ENCODE results near the gene NEU1. TPM values are rescaled to one million over a fixed set of nuclear protein-coding genes. Genes with fewer than 3 reads are reported as not detected.
"Not testable (repeated sequence)": the region's sequence is repeated elsewhere in the genome, so short reads cannot be mapped to it uniquely, and the experiment has no call there.

The NEU1 gene
- total RNA-seq: 1 to 10 TPM; 8.7 to 9.8 TPM

DNA sequence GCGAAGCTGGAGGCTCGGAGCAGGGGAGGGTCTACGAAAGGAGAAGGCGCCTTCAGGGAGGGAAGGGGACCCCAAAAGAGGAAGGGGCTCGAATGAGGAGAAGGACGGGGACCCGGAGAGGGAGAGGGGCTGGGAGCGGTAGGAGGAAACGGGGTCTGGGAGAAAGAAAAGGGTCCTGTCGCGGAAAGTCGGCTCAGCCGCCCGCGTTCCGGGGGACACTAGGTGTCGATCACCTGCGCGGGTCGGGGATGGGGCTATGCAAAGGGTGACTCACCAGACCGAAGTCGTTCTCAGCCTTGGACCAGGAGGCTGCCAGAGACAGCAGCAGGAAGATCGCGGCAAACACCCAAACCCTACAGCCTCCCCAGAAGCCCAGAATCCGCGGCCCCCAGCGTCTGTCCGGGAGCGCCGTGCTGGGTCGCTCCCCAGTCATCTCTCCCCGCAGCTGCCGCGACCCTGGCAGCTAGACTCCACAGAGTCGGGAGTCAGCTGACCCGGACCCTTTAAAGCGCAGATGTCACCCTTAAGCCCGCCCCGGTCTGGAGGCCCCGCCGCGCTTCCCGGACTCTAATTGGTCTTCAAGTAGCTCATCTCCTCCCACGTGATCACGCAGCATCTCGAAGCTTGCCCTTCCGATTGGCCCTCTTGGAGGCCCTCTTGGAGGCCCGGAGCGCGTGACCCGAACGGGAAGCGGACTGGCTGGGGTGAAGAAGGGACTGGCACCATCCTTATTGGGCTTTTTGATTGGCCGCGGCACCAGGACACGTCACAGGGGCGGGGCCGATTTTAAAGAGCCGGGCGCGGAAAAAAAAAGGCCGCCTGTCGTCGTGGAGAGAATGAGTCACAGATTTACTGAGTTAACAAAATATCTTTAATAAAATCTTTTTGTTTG is at the start of gene NEU1:
TSS of gene NEU1 (minus strand) at position 478 of the 892 bp plus-strand sequence. CDS start at position 433, 45 bp downstream.
- TF ChIP-seq, protein P1, sequence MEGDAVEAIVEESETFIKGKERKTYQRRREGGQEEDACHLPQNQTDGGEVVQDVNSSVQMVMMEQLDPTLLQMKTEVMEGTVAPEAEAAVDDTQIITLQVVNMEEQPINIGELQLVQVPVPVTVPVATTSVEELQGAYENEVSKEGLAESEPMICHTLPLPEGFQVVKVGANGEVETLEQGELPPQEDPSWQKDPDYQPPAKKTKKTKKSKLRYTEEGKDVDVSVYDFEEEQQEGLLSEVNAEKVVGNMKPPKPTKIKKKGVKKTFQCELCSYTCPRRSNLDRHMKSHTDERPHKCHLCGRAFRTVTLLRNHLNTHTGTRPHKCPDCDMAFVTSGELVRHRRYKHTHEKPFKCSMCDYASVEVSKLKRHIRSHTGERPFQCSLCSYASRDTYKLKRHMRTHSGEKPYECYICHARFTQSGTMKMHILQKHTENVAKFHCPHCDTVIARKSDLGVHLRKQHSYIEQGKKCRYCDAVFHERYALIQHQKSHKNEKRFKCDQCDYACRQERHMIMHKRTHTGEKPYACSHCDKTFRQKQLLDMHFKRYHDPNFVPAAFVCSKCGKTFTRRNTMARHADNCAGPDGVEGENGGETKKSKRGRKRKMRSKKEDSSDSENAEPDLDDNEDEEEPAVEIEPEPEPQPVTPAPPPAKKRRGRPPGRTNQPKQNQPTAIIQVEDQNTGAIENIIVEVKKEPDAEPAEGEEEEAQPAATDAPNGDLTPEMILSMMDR (IDR thresholded peaks at IDR 0.05): no peak
- intact Hi-C loops (cut with micrococcal nuclease): no loop called here
- Mint-ChIP-seq H3K27me3 (no peaks in the 10 kb centered on the region), H3K4me1 (ENCODE audit: low read depth) (peaks cover 20% of the 10 kb centered on the region), H3K27ac (peak within 1 kb of the TSS; percentile 90), H3K36me3 (ENCODE audit: low read depth) (peaks cover 4% of the 10 kb centered on the region), H3K9me3 (no peaks in the 10 kb centered on the region), H3K4me3 (peak within 1 kb of the TSS; percentile 84)
- DNase-seq (peak; percentile 100), ATAC-seq (peak; percentile 96)
- ChIA-PET CTCF (interaction anchor here (1.2 to 2.0 kb wide), 7 partner anchors 18 to 93 kb away, joined by 3 to 14 read pairs (median 5); partner anchors contain the start of gene EHMT2), POLR2A (interaction anchor here (0.6 to 4.4 kb wide), 10 partner anchors 12 to 966 kb away, joined by 3 to 42 read pairs (median 4); partner anchors contain the start of genes GPANK1 and HSPA1B)

DNA sequence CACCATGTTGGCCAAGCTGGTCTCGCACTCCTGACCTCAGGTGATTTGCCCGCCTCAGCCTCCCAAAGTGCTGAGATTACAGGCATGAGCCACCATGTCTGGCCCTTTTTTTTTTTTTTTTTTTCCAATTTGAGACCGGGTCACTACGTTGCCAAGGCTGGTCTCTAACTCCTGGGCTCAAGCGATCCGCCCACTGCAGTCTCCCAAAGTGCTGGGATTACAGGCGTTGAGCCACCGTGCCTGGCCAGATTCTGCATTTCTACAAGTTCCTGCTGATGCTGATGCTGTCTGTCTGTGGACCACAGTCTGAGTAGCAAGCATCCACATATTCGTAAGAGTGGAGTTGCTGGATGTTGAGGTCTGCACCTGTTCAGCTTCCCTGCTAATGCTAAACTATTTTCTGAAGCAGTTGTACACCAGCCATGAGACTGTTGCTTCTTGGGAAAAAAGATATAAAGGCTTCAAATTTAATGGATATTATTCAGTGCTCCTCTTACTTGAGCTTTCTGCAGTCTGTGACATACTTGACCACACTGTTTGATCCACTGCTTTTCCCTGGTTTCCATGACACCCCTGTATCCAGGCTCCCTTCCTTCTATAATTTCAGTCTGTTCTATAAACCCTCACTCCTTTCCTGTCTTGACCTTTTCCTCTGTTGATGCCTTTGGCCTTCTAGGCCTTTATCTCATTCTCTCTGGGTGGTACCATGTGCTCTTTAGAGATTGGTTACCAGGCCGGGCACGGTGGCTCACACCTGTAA is 49.4 kb upstream of the NEU1 start:
- POLR2A ChIA-PET: no interaction called here
- no peak for DNase-seq
- CTCF ChIA-PET: no interaction called here
- TF ChIP-seq, protein P1 (IDR thresholded peaks at IDR 0.05): no peak
- intact Hi-C loops (cut with micrococcal nuclease): no loop called here
- peaks cover 11% of the 10 kb centered on the region for H3K27me3 Mint-ChIP-seq
- no peaks in the 10 kb centered on the region for H3K9me3 Mint-ChIP-seq
- ATAC-seq: no peak
- H3K27ac Mint-ChIP-seq: no peak overlapping the region
- H3K4me1 Mint-ChIP-seq (ENCODE audit: low read depth): peaks cover 19% of the 10 kb centered on the region
- H3K4me3 Mint-ChIP-seq: no peak overlapping the region
- no peaks in the 10 kb centered on the region for H3K36me3 Mint-ChIP-seq (ENCODE audit: low read depth)

DNA sequence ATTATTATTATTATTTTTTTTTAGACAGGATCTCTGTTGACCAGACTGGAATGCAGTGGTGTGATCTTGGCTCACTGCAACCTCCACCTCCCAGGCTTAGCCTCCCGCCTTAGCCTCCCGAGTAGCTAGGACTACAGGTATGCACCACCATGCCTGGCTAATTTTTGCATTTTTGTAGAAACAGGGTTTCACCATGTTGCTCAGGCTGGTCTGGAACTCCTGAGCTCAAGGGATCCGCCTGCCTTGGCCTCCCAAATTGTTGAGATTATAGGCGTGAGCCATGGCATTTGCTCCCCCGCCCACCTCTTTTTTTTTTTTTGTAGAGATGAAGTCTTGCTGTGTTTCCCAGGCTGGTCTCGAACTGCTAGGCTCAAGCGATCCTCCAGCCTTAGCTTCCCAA is 46.7 kb upstream of the NEU1 start:
- ATAC-seq; H3K36me3 Mint-ChIP-seq (ENCODE audit: low read depth); H3K4me3 Mint-ChIP-seq; H3K27me3 Mint-ChIP-seq; H3K27ac Mint-ChIP-seq; DNase-seq; intact Hi-C loops (cut with micrococcal nuclease); H3K9me3 Mint-ChIP-seq: not testable (repeated sequence)
- CTCF ChIA-PET: interaction anchor here (1.6 kb wide), 1 partner anchor 22 kb away, joined by 3 read pairs; no protein-coding TSS in a partner anchor
- H3K4me1 Mint-ChIP-seq (ENCODE audit: low read depth): peaks cover 19% of the 10 kb centered on the region
- POLR2A ChIA-PET: interaction anchor here (0.6 kb wide), 1 partner anchor 334 kb away, joined by 4 read pairs; no protein-coding TSS in a partner anchor

DNA sequence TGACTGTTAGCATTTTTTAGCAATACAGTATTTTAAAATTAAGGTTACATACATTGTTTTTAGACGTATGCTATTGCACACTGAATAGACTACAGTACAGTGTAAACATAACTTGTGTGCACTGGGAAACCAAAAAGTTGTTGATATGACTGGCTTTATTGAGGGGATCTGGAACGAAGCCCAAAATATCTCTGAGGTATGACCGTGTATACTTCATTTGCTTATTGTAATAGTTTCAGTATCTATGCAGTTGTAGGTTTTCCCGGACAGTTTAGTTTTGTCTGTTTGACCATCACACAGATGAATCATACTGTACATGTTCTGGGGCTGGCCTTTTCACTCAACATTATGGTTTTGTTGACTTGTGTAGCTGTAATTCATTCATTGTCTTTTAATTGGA is 46.2 kb upstream of the NEU1 start:
- ChIA-PET CTCF (interaction anchor here (1.6 kb wide), 1 partner anchor 21 kb away, joined by 3 read pairs; no protein-coding TSS in a partner anchor), POLR2A (interaction anchor here (0.6 kb wide), 1 partner anchor 334 kb away, joined by 4 read pairs; no protein-coding TSS in a partner anchor)
- Mint-ChIP-seq H3K4me3 (no peak overlapping the region), H3K4me1 (ENCODE audit: low read depth) (peaks cover 19% of the 10 kb centered on the region), H3K27ac (no peak overlapping the region), H3K9me3 (no peaks in the 10 kb centered on the region), H3K36me3 (ENCODE audit: low read depth) (no peaks in the 10 kb centered on the region), H3K27me3 (peaks cover 10% of the 10 kb centered on the region)
- TF ChIP-seq, protein P1 (IDR thresholded peaks at IDR 0.05): no peak
- intact Hi-C loops (cut with micrococcal nuclease): no loop called here
- DNase-seq (no peak), ATAC-seq (peak; percentile 35)

DNA sequence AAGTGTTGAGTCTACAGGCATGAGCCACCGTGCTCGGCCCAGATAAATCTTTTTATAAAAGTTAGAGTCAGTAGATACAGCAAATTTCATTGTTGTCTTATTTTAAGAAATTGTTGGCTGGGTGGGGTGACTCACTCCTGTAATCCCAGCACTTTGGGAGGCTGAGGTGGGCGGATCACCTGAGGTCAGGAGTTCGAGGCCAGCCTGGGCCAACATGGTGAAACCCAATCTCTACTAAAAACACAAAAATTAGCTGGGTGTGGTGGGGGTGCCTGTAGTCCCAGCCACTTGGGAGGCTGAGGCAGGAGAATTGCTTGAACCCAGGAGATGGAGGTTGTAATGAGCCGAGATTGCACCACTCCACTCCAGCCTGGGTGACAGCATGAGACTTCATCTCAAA is 45.6 kb upstream of the NEU1 start:
- POLR2A ChIA-PET: interaction anchor here (1.3 kb wide), 1 partner anchor 10 kb away, joined by 3 read pairs; no protein-coding TSS in a partner anchor
- H3K27ac Mint-ChIP-seq; H3K36me3 Mint-ChIP-seq (ENCODE audit: low read depth); H3K9me3 Mint-ChIP-seq; ATAC-seq; CTCF ChIA-PET; H3K4me3 Mint-ChIP-seq; intact Hi-C loops (cut with micrococcal nuclease); DNase-seq; H3K27me3 Mint-ChIP-seq: not testable (repeated sequence)
- H3K4me1 Mint-ChIP-seq (ENCODE audit: low read depth): peaks cover 19% of the 10 kb centered on the region

All from activated CD8-positive, alpha-beta T cell treated with anti-CD3 and anti-CD28 coated beads for 36 hours (primary cell).